ENCODE measurements around the gene HMHB1. TPM values are rescaled to one million over a fixed set of nuclear protein-coding genes. Genes with fewer than 3 reads are reported as not detected.

HMHB1 gene
- total and polyA plus RNA-seq, 9 of the 15 experiments (the other 6 are each of a cell fraction or from before 2014, with no cell fraction given), result not detected

DNA sequence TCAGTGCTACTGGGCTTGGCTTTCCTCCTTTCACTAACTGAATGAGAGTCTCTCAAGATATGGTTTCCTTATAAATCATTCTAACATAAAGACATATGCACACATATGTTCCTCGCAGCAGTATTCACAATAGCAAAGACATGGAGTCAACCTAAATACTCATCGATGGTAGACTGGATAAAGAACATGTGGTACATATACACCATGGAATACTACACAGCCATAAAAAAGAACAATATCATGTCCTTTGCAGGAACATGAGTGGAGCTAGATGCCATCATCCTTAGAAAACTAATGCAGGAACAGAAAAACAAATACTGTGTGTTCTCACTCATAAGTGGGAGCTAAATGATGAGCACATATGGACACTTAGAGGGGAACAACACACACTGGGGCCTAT is 32.5 kb upstream of the HMHB1 start:
- no peak for ATAC-seq
- POLR2A ChIA-PET, result no interaction called here
- intact Hi-C loops (cut with micrococcal nuclease), result no loop called here
- H3K4me3 ChIP-seq, result no peak overlapping the region
- no peak overlapping the region for H2AFZ ChIP-seq (ENCODE audit: low read depth, low read length)
- H3K4me2 ChIP-seq (ENCODE audit: insufficient read depth, low read length), result no peak overlapping the region
- H3K36me3 ChIP-seq (ENCODE audit: control insufficient read depth, insufficient read depth, low read length), result no peaks in the 10 kb centered on the region
- no peak for FAIRE-seq
- BruUV-seq (replicated peaks), result no TSS peak
- H3K9ac ChIP-seq (ENCODE audit: insufficient read depth in 1 of 2, low read depth in 2 of 2, low read length in 2 of 2), result no peak overlapping the region
- DNase-seq (ENCODE audit: extremely low read depth in 1 of 4, low spot score in 3 of 4), result no peak
- no peaks in the 10 kb centered on the region for H3K9me1 ChIP-seq (ENCODE audit: control insufficient read depth, insufficient read depth, low read length)
- no peak overlapping the region for H3K27ac ChIP-seq (ENCODE audit: extremely low read depth, low read depth, low read length)
- CTCF ChIA-PET (ENCODE audit: low intra/inter-chr PET ratio), result no interaction called here
- no peak for TF ChIP-seq ZNF431 (CRISPR knock-in tag; IDR thresholded peaks at IDR 0.05)
- peak; percentile 63 for TF ChIP-seq ZNF146 (CRISPR knock-in tag; IDR thresholded peaks at IDR 0.05; ENCODE audit: unreplicated experiment)
- in situ Hi-C loops (cut with MboI), result no loop called here
- H4K20me1 ChIP-seq (replicated peaks; ENCODE audit: control insufficient read depth, insufficient read depth, low read length), result no peaks in the 10 kb centered on the region
- H3K4me1 ChIP-seq (replicated peaks in 1 of 2; ENCODE audit: control insufficient read depth in 2 of 2, insufficient read depth in 2 of 2, low read length in 2 of 2), result no peaks in the 10 kb centered on the region
- no peaks in the 10 kb centered on the region for H3K27me3 ChIP-seq (ENCODE audit: control insufficient read depth in 2 of 2, insufficient read depth in 2 of 2, low read length in 2 of 2)
- H3K79me2 ChIP-seq (ENCODE audit: control insufficient read depth, insufficient read depth, low read length), result no peaks in the 10 kb centered on the region
- no peaks in the 10 kb centered on the region for H3K9me3 ChIP-seq (replicated peaks; ENCODE audit: control insufficient read depth, insufficient read depth, low read depth, low read length)
- 3% methylated on average over 2 of the region's 2 CpGs for WGBS (ENCODE audit: insufficient coverage, low coverage, missing lambda C conversion rate)

DNA sequence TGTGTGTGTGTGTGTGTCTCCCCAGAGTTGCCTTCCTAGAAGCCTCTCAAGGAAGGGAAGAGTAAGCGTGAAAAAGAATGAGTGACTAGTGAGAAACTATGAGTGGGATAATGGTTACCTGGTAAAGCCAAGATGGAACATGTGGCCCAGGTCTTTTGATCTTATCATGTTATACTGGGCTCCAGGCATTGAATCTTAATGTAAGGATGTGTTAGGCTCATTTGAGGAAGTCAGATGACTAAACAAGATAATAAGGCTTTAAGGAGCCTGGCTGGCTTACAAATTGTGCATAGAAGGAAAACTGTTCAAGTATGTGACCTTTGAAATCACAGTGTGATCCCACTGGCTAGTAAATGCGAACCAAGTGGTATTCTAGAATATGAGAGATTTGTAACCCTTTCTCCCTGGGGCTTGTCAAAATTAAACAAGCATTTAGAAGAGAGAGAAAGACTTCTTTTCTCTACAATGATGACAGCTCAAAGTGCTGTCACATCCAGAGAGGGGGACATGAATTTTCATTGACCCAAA is 29.9 kb upstream of the HMHB1 start:
- in situ Hi-C loops (cut with MboI) (no loop called here), intact Hi-C loops (cut with micrococcal nuclease) (no loop called here)
- BruUV-seq (replicated peaks), result no TSS peak
- Histone ChIP-seq H2AFZ (ENCODE audit: low read depth, low read length) (no peak overlapping the region), H3K27ac (ENCODE audit: extremely low read depth, low read depth, low read length) (no peak overlapping the region), H3K9ac (ENCODE audit: insufficient read depth in 1 of 2, low read depth in 2 of 2, low read length in 2 of 2) (no peak overlapping the region), H4K20me1 (replicated peaks; ENCODE audit: control insufficient read depth, insufficient read depth, low read length) (no peaks in the 10 kb centered on the region), H3K79me2 (ENCODE audit: control insufficient read depth, insufficient read depth, low read length) (no peaks in the 10 kb centered on the region), H3K9me1 (ENCODE audit: control insufficient read depth, insufficient read depth, low read length) (no peaks in the 10 kb centered on the region), H3K27me3 (ENCODE audit: control insufficient read depth in 2 of 2, insufficient read depth in 2 of 2, low read length in 2 of 2) (no peaks in the 10 kb centered on the region), H3K9me3 (replicated peaks; ENCODE audit: control insufficient read depth, insufficient read depth, low read depth, low read length) (no peaks in the 10 kb centered on the region), H3K36me3 (ENCODE audit: control insufficient read depth, insufficient read depth, low read length) (no peaks in the 10 kb centered on the region), H3K4me1 (replicated peaks in 1 of 2; ENCODE audit: control insufficient read depth in 2 of 2, insufficient read depth in 2 of 2, low read length in 2 of 2) (no peaks in the 10 kb centered on the region), H3K4me3 (no peak overlapping the region), H3K4me2 (ENCODE audit: insufficient read depth, low read length) (no peak overlapping the region)
- ATAC-seq (no peak), FAIRE-seq (no peak), DNase-seq (ENCODE audit: extremely low read depth in 1 of 4, low spot score in 3 of 4) (no peak)
- ChIA-PET POLR2A (no interaction called here), CTCF (ENCODE audit: low intra/inter-chr PET ratio) (no interaction called here)
- 3% methylated on average over 2 of the region's 2 CpGs for WGBS (ENCODE audit: insufficient coverage, low coverage, missing lambda C conversion rate)
- no peak for TF ChIP-seq TAF7 (tag; IDR thresholded peaks at IDR 0.05)
- TF ChIP-seq PHTF2 (CRISPR knock-in tag; IDR thresholded peaks at IDR 0.05), result no peak
- no peak for TF ChIP-seq STAT5B (CRISPR knock-in tag; IDR thresholded peaks at IDR 0.05)
- TF ChIP-seq CBFA2T3 (IDR thresholded peaks at IDR 0.05), result no peak
- no peak for TF ChIP-seq ZNF609 (CRISPR knock-in tag; IDR thresholded peaks at IDR 0.05; ENCODE audit: borderline replicate concordance)

All from K562 (cell line).